A172 (cell line): ENCODE data around the gene SMYD5. TPM values are rescaled to one million over a fixed set of nuclear protein-coding genes. Genes with fewer than 3 reads are reported as not detected.

Experiments
- DNase-seq: peaks from one replicate; pipeline ENCODE4 v3.0.0-alpha.2; 2015; ENCODE audit warnings: low spot score
- total RNA-seq: library from RNA; depleted of rRNA; stranded (reverse); fragments of >200 nt; shearing (Covaris generic); gene quantifications from 2 replicates; pipeline ENCODE4 v1.2.3, GENCODE V29; 2014

Gene SMYD5
- total RNA-seq, 1 experiment from 2014 or later, result 33.1 TPM

- DNase-seq, result no peak
Measured at GRCh38 chr2:73205611-73206010, 8.4 kb upstream of the SMYD5 start.

- DNase-seq, result no peak
Measured at GRCh38 chr2:73208258-73208657, 5.8 kb upstream of the SMYD5 start.

- no peak for DNase-seq
Measured at GRCh38 chr2:73210019-73210418, 4.0 kb upstream of the SMYD5 start.

DNA sequence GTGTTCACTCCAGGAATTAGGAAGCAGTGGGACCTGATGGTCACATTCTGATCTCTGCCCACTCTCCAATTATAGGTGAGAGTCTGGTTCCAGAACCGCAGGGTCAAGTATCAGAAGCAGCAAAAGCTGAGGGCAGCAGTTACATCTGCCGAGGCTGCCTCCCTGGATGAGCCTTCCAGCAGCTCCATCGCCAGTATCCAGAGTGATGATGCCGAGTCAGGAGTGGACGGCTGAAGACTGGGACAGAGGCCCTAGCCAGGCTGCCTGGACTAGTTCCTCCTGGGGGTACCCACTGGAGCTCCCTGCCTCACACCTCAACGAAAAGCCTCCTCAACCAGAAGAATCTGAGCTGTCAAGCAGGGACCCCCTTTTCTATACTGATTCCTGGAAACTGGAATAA lies 3.3 kb upstream of the SMYD5 start:
- no peak for DNase-seq

DNA sequence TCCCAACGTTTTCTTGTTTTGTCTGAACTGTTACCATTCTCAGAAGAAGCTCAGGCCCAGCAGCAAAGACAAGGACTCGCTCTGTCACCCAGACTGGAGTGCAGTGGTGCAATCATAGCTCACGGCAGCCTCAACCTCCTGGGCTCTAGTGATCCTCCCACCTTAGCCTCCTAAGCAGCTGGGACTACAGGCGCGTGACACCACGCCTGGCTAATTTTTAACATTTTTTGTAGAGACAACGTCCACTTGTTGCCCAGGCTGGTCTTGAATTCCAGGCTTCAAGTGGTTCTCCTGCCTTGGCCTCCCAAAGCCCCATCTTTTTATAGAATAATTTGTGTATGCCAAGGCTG lies 2.0 kb upstream of the SMYD5 start:
- no peak for DNase-seq

- peak; percentile 63 for DNase-seq
Measured at GRCh38 chr2:73212448-73213176, 1.4 kb upstream of the SMYD5 start.

- no peak for DNase-seq
Measured at GRCh38 chr2:73215254-73215653, 1.2 kb downstream of the SMYD5 start.

- no peak for DNase-seq
Measured at GRCh38 chr2:73217160-73217559, 3.1 kb downstream of the SMYD5 start.

DNA sequence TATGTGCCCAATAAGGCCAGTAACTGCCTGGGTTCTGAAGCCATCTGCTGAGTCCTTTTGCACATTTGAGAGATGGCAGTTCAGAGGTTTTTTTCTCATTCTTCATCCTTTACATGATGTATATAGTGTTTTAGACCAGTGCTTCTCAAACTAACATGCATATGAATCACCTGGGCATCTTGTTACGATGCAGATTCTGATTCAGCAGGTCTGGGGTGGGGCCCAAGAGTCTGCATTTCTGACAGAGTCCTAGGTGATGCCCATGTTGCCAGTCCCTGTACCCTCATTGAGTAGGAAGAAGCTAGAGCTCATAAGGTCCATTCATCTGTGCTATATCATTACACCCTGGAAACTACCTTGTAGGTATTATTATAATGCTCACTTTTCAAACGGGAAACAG lies 3.8 kb downstream of the SMYD5 start:
- DNase-seq, result no peak

DNA sequence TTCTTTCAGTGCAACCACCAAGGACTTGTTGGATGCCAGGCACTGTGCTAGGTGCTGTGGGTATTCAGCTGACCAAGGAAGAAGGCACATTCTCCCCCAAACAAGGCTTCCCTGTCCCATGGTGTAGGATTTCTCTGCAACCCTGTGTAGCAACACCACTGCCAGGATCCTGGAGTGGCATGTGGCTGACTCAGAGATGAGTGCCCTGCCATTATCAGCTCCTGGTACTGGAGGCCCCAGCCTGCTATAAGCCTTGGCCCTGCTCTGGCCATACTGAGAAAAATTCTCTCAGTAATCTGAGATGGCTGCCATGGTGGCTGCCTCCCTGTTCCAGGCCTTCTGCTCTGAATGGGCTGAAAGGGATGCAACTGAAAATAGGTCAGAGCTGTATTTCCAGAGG lies 4.3 kb downstream of the SMYD5 start:
- DNase-seq, result no peak

- no peak for DNase-seq
Measured at GRCh38 chr2:73223821-73224220, 9.8 kb downstream of the SMYD5 start.

DNA sequence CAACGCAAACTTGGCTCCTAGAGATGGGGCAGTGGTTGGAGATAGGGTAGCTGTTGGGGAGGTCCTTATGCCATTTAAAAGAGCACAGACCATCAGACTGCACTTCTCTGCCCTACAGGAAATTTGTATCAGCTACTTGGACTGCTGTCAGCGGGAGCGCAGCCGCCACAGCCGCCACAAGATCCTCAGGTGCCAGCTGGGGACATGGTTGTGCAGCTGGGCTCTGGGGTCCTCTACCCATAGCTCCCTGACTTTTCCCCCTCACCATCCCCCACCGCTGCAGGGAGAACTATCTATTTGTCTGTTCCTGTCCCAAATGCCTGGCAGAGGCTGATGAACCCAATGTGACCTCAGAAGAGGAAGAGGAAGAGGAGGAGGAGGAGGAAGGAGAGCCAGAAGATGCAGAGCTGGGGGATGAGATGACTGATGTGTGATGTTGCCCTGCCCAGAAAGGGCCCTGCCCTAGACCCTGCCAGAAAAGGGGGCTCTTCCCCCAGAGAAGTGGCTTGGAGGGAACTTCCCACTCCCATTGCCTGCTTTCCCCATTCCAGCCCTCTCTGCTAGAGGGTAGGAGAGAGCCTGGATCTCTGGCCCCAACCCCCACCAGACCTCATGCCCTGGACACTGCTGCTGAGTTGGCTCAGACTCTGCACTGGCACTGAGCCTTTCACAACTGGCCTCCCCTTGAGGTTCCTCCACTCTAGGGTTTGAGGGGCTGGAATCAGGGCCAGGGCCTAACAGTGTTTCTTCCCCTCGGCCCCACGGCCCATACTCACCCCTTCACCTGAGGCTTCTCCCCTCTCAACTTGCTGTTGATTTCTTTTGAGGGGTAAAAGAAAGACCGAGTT lies 11.7 kb downstream of the SMYD5 start:
- no peak for DNase-seq

- no peak for DNase-seq
Measured at GRCh38 chr2:73227086-73227485, 13.0 kb downstream of the SMYD5 start.

- DNase-seq, result no peak
Measured at GRCh38 chr2:73228631-73229030, 14.6 kb downstream of the SMYD5 start.

- no peak for DNase-seq
Measured at GRCh38 chr2:73232403-73233153, 18.5 kb downstream of the SMYD5 start.

GRCh38 chr2:73233154-73233931 lies 19.3 kb downstream of the SMYD5 start, which contains the start of gene PRADC1:
Gene PRADC1 (minus strand): TSS chr2:73233239. CDS start chr2:73233160, 79 bp downstream.
- DNase-seq, result peak; percentile 99

- DNase-seq, result peak; percentile 92
Measured at GRCh38 chr2:73233932-73234832, 20.1 kb downstream of the SMYD5 start, which contains the start of gene CCT7. Gene CCT7 (plus strand): TSS chr2:73234308. CDS start chr2:73234379, 71 bp downstream.

DNA sequence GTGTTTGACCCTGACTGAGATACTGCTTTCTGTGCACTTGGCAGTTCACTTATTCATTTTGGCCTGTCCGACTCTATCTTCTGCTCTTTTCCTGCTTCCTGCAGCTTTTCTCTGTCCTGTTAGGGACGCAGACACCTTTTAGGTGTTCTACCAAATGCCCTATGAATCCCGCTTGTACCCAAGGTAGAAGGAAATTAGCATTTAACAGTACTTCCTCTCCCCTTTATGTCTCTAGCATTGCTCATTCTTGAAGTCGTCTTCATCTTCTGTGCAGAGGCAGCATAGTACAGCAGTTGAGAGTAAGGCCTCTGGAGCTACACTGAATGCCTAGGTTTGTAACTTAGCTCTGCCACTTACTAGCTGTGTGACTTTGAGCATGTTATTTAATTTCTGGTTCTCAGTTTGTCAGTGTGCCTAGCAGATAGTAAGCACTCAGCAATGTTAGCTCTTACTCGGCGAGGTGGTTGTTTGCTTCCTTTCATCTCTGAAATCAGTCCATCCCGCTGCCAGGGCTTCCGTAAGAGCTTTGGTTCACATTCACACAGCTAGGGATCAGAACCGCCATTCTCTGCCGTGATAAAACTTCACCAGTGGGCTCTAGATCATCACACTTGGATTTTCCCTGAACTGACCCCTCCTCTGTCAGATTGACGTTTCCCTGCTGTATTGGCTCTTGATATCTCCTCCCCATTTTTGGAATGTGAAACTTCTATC lies 21.4 kb downstream of the SMYD5 start:
- no peak for DNase-seq

GRCh38 chr2:73237168-73237567 lies 23.1 kb downstream of the SMYD5 start:
- DNase-seq, result no peak

- DNase-seq, result no peak
Measured at GRCh38 chr2:73238149-73238548, 24.1 kb downstream of the SMYD5 start.
